Measurements from ENCODE around the gene PTPRK.

The PTPRK gene

GRCh38 chr6:128336436-128337095, 183.8 kb downstream of the PTPRK start:
- DNase-seq, result no peak

DNA sequence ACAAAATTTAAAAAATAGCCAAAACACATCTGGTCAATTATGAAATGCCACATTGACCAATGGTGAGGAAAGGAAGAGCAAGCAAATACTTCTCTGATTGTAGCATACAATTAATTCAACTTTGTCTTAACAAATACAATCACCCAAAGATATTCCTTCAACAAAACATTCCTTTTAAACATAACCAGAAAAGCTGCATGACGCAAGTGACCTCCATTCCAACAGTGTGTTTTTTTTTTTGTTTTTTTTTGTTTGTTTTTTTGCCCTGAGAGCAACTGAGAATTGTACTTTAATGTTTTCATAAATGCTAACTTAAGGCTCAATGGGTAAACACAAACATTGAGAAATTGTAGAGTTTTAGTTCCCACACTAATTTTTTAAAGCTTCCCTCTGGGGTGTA, 184.4 kb downstream of the PTPRK start:
- DNase-seq, result no peak

GRCh38 chr6:128333581-128334223, 186.7 kb downstream of the PTPRK start:
- no peak for DNase-seq

DNA sequence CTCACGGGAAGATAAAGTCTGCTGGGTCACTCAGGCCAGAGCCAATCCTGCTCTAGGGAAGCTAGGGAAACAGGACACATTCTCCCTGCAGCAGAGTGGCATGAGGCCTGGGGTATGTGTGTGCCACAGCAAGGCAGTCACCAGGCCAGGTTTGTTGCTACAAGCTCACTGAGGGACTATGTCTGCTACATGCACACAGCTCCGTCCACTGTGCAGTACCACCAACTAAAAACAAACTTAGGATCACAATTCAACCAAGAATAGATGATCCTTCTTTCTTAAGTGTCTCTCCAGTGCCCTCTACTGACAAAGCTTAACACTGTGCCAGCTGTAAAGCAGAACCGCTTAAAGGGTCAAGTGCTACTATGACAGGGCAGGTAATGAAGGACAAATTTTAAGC, 192.5 kb downstream of the PTPRK start:
- DNase-seq, result no peak

GRCh38 chr6:128323011-128323410, 197.4 kb downstream of the PTPRK start:
- DNase-seq, result no peak

GRCh38 chr6:128319946-128320345, 200.5 kb downstream of the PTPRK start:
- no peak for DNase-seq

DNA sequence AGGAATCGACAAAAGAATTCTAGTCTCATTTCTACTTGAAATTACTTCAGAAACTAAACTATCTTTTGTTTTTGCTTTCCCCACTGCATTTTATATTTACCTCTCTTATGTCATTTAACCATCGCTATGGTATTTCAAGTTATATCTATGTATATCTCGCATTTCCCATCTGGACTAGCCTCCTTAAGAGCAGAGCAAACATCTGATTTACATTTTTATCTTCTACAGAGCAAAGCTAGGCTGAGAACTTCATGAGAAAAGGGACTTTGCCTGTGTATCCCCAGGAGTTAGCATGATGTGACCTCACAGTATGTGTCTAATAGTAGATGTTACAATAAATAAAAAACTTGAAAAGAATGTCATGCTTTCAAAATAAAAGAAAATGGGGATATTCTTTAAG, 201.2 kb downstream of the PTPRK start:
- DNase-seq, result no peak

DNA sequence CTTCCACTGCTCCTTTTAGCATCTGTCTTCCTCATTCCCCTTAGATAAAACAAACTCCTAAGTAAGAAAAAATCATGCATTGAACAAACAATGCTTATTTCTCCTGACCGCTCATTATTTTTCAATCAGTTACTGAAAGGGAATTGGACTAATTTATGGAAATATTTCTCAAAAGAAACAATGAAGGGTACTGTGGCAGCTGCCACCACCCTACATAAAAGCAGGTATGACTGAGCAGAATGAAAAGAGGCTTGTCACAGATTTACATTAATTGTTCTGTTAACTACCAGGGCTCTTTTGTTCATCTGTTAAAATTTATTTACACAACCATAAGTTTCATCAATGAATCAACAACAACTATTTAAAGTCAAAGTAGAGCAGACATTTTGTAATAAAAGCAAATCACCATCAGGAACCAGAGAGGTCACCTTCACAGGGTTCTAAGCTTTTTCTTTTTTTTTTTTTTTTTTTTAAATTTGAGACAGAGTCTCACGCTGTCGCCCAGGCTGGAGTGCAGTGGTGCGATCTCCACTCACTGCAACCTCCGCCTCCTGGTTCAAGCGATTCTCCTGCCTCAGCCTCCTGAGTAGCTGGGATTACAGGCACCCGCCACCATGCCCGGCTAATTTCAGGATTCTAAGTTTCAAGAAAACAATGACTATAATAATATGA, 204.0 kb downstream of the PTPRK start:
- no peak for DNase-seq

DNA sequence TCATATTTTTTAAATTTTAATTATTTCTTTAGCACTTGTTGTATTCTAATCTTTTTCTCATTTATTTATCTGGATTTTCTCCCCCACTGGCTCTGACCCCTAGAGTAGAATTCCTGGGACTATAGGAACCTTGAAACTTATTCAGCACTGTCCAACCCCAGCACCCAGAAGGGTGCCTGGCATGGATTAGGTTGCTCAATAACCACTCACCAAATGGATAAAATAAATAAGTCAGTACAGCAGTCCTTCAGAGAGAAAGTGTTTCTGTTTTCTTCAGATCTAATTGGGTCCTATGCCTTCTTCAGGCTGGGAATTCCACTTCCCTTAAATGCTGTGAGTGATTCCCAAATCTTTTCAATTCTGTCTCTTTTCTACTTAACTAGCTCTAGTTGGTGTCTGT, 206.2 kb downstream of the PTPRK start:
- DNase-seq, result no peak

GRCh38 chr6:128311944-128312570, 208.3 kb downstream of the PTPRK start:
- DNase-seq, result no peak

DNA sequence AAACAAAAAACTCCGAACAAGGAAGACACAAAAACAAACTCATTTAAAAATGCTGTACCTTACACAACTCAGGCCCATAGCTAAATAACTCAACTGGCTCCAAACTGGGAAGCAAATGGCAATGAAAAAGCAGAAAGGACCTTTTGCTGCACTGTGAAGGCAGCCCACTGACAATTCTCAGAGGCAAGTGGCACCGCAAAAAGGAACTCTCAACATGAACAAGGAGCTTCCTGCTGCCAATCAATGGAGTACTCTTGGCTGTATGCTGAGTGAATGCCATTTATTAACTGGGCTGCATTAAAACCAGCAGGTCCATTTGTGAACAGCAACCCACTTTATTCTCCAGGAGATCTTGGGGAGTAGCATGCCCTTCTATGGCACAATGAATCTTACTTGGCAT, 209.9 kb downstream of the PTPRK start:
- no peak for DNase-seq

DNA sequence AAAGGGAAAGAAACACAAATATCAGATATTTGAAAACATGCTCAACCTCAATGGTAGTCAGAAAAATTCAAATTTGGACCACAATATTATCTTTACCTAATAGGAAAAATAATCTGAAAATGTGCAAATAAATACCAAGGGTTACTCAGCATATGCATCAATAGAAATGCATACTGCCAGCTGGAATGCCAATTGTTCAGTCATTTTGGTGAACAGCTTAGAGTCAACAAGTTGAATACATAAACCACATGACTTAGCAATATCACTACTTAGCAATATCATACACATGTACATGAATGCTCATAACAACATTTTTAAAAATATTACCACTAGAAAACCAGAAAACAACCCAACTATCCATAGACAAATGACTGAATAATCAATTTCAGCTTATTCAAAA, 212.7 kb downstream of the PTPRK start:
- no peak for DNase-seq

DNA sequence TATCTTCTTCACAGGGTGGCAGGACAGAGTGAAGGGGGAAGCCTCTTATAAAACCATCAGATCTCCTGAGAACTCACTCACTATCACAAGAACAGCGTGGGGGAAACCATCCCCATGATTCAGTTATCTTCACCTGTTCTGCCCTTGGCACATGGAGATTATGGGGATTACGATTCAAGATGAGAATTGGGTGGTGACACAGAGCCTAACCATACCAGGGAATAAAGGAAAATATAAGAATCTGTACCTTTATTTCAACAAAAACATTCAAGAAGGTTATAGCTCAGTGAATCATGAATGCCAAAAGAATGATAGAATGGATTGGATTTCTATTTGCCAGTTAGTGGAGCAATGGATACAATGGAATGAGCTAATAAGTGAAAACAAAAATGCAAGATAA, 214.4 kb downstream of the PTPRK start:
- DNase-seq, result no peak

GRCh38 chr6:128305228-128305627, 215.2 kb downstream of the PTPRK start:
- no peak for DNase-seq

GRCh38 chr6:128303870-128304269, 216.5 kb downstream of the PTPRK start:
- DNase-seq, result no peak

DNA sequence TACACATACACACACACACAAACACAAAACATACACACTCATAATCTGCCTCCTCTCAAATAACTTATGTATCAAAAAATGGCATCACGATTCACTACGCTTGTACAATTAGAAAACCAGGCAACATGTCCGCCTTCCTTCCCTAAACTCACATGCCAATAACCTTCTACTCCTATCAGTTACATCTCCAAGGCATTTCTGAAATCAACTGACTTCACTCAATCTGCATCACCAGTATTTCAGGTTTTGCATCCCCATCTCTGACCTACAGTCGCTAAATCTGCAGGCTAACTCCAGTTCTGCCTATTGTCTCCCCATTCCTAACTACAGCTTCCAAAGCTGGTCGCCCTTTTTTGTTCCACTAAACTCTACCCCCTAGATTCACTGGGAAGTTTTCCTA, 217.5 kb downstream of the PTPRK start:
- DNase-seq, result no peak

GRCh38 chr6:128295670-128296069, 224.7 kb downstream of the PTPRK start:
- no peak for DNase-seq

GRCh38 chr6:128290221-128290620, 230.2 kb downstream of the PTPRK start:
- DNase-seq, result no peak

DNA sequence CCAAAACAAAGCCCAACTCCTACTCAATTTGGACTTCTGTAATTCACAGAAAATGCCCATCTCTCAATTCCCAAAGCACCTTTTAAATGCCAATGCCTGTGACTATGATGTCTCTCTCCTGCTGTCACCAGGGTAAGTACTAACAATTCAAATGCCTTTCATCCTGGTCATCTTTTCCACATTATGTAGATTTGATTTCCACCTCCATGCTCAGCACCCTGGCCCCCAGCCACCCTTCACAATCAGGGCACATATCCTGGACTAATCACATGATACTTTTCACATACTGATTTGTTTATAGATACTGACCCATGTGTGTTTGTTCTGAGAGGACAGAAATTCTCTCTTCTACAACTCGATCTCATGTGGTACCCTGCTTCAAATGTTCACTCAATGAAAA, 236.3 kb downstream of the PTPRK start:
- no peak for DNase-seq

GRCh38 chr6:128282961-128283360, 237.4 kb downstream of the PTPRK start:
- no peak for DNase-seq

- no peak for DNase-seq
Observed at GRCh38 chr6:128280960-128281359, 239.4 kb downstream of the PTPRK start.

GRCh38 chr6:128280066-128280465, 240.3 kb downstream of the PTPRK start:
- DNase-seq, result no peak

DNA sequence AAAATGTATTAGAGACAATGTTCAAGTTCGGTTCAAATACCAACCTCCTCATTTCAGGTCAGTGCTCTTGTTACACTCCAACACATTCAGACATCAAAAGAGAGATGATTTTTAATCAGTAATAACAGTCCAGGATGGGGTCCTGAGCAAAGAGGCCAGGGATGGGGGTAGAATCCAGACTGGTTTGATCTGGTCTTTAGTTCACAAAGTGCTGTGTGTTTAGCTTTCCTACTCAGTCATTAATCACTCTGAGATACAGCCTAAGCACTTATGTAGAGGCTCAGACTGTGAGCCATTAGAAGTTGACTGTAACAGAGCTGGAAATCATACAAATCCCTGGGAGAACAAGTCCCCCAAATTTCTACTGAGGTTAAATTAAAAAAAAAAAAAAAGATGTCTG, 241.6 kb downstream of the PTPRK start:
- DNase-seq, result no peak

GRCh38 chr6:128277379-128277778, 243.0 kb downstream of the PTPRK start:
- no peak for DNase-seq

All from NCI-H1048 (cell line).